H1 (cell line): ENCODE results near the gene SPOP. TPM values are rescaled to one million over a fixed set of nuclear protein-coding genes. Genes with fewer than 3 reads are reported as not detected.

ENCODE experiments used
- KDM4A ChIP-seq: IDR thresholded peaks from one replicate; pipeline ENCODE4 v1.7.1; 2012; ENCODE audit warnings: low read depth, mild to moderate bottlenecking, moderate library complexity, low read length, inconsistent platforms; ENCODE audit not compliant: severe bottlenecking
- POLR2A ChIP-seq, 2 experiments: IDR thresholded peaks; 1 replicate in 1 of 2; 2 replicates in 1 of 2; pipeline ENCODE4 v1.6.1; 2011; ENCODE audit warnings: low read depth in 2 of 2, low read length in 2 of 2, mild to moderate bottlenecking in 2 of 2; ENCODE audit errors: control extremely low read depth in 1 of 2
- POLR2AphosphoS5 ChIP-seq: IDR thresholded peaks from 2 replicates; pipeline ENCODE4 v1.6.1; 2011; ENCODE audit warnings: low read depth, low read length
- YY1 ChIP-seq: IDR thresholded peaks from 2 replicates; pipeline ENCODE4 v1.6.1; 2011; ENCODE audit warnings: low read depth, mild to moderate bottlenecking, low read length
- polyA plus RNA-seq, 7 experiments: library from polyadenylated mRNA; depleted of rRNA in 3 of 7; stranded (reverse) in 5 of 7; unstranded in 2 of 7; fragments of >200 nt in 5 of 7; fragments of 200-250 nt in 2 of 7; gene quantifications; 1 replicate in 5 of 7; 2 replicates in 1 of 7; 4 replicates in 1 of 7; pipeline versions ENCODE4 v1.2.1 to v1.2.3, GENCODE V29; 2011 to 2013; ENCODE audit warnings: missing spikeins in 2 of 7, mixed read lengths in 2 of 7
- total RNA-seq: library from RNA; stranded (reverse); fragmentation: NEBNext Ultra II Directional; extraction: Animal tissue kit (Norgen Biotek cat#: 25700); gene quantifications from 2 replicates; pipeline ENCODE4 v1.2.1, GENCODE V29; 2021
- TF ChIP-seq, protein P1 (sequence below): IDR thresholded peaks from 2 replicates; pipeline ENCODE4 v1.6.1; 2012; ENCODE audit warnings: inconsistent platforms

Gene SPOP
- total and polyA plus RNA-seq, 2 of the 8 experiments (the other 6 are each of a cell fraction or from before 2014, with no cell fraction given), result 13.3 to 25.6 TPM

DNA sequence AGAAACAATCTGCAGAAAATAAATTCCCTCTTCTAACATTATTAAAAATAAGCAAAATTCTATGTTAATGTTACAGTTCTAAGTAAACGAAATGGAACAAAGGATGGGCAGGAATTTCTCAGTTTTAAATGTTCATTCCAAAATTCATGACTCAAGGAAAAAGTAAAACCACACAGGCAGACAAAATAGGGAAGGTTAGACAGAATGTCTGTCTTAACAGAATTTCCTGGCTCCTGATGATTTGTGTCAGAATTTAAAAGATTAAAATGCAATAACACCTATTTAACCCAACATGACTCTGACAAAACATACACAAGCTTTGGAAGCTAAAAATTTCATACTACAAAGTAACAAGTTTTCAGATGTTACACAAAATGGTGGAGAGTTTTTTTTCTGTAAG, 42.8 kb downstream of the SPOP start (continued):
- TF ChIP-seq KDM4A (no peak), POLR2AphosphoS5 (no peak), YY1 (no peak), POLR2A (IDR thresholded peaks at IDR 0.05; ENCODE audit: control extremely low read depth in 1 of 2, low read depth in 2 of 2, low read length in 2 of 2) (no peak)
- TF ChIP-seq, protein P1, sequence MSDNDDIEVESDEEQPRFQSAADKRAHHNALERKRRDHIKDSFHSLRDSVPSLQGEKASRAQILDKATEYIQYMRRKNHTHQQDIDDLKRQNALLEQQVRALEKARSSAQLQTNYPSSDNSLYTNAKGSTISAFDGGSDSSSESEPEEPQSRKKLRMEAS, result no peak
